Adrenal gland (tissue), 19 donors: ENCODE data around the gene CREB3L4. TPM values are rescaled to one million over a fixed set of nuclear protein-coding genes. Genes with fewer than 3 reads are reported as not detected.

ENCODE experiments used
- DNase-seq, 7 donors: peaks; one replicate each; pipeline ENCODE4 v3.0.0-alpha.2; 2019 to 2020
- H3K27ac ChIP-seq, 5 donors: fragments of 200-600 bp; sonication (generic) in 4 of 5; 1 replicate in 3 of 5; 2 replicates in 2 of 5; pipeline versions ENCODE4 v1.5.1 to v1.8.0; 2016 to 2020; ENCODE audit warnings: mild to moderate bottlenecking in 1 of 5
- H3K27me3 ChIP-seq: fragments of 200-600 bp; 2 replicates; pipeline ENCODE4 v1.8.0; 2021
- H3K36me3 ChIP-seq, 2 donors: fragments of 200-600 bp; replicated peaks in 1 of 2; 1 replicate in 1 of 2; 2 replicates in 1 of 2; pipeline versions ENCODE4 v1.5.1 to v1.8.0; 2018 to 2022
- H3K4me1 ChIP-seq, 2 donors: fragments of 200-600 bp; replicated peaks in 1 of 2; 1 replicate in 1 of 2; 2 replicates in 1 of 2; pipeline versions ENCODE4 v1.5.1 to v1.8.0; 2018 to 2021
- H3K4me3 ChIP-seq, 4 donors: fragments of 200-600 bp; sonication (generic) in 3 of 4; one replicate each; pipeline ENCODE4 v1.5.1; 2016 to 2018
- H3K9me3 ChIP-seq, 3 donors: fragments of 200-600 bp; sonication (generic) in 1 of 3; replicated peaks in 1 of 3; 1 replicate in 2 of 3; 2 replicates in 1 of 3; pipeline versions ENCODE4 v1.5.1 to v1.8.0; 2016 to 2021
- POLR2A ChIP-seq, 2 donors: fragments of 450-650 bp; IDR thresholded peaks; one replicate each; pipeline ENCODE4 v1.6.1; 2017; ENCODE audit warnings: antibody characterized with exemption in 2 of 2, mild to moderate bottlenecking in 2 of 2, moderate library complexity in 1 of 2
- WGBS, 4 donors: extraction: QIAGEN DNeasy Blood & Tissue Kit in 2 of 4; methylation state at CpG; one replicate each; pipeline versions ENCODE4 v1.1.5 to v1.1.7; 2013 to 2017; 5-methylcytosine and 5-hydroxymethylcytosine counted together
- intact Hi-C, 2 donors: fragments of 100-400 bp; cut with DNase I; formaldehyde crosslinking; loops; one replicate each; pipeline versions ENCODE4 v1.14.1 to v1.15.0; 2022 to 2023
- long read RNA-seq, 10 donors: library from polyadenylated mRNA in 3 of 10; unstranded in 2 of 10; stranded (forward) in 1 of 10; transcript quantifications; one replicate each; pipeline ENCODE4 v2.0.0 and lab custom pipeline, GENCODE V29; 2021 to 2026
- polyA plus RNA-seq, 3 donors: library from polyadenylated mRNA; stranded (reverse); fragments of 200-250 nt in 2 of 3; fragments of 350-450 nt in 1 of 3; fragmentation: Illumina TruSeq in 1 of 3; extraction: RNeasy Lipid Tissue Mini Kit (QIAGEN cat#74804) in 1 of 3; gene quantifications; one replicate each; pipeline ENCODE4 v1.2.3, GENCODE V29; 2013 to 2014
- total RNA-seq, 9 donors: library from RNA; depleted of rRNA in 4 of 9; stranded (reverse); fragments of >200 nt in 4 of 9; fragments of 120-200 nt in 1 of 9; fragmentation: NEBNext Ultra II Directional in 1 of 9; extraction: Animal tissue kit (Norgen Biotek cat#: 25700) in 1 of 9; gene quantifications; one replicate each; pipeline versions ENCODE4 v1.1.0 to v1.2.4, GENCODE V29; 2013 to 2023
- TF ChIP-seq, protein P1 (sequence below), 6 experiments: fragments of 450-650 bp in 4 of 6; fragments of 200-600 bp in 2 of 6; sonication (generic) in 1 of 6; IDR thresholded peaks; 1 replicate in 5 of 6; 2 replicates in 1 of 6; pipeline versions ENCODE4 v1.5.1 to v1.8.0; 2016 to 2021; ENCODE audit warnings: antibody characterized with exemption in 6 of 6, mild to moderate bottlenecking in 2 of 6, moderate library complexity in 1 of 6
- donor health status: healthy with polysubstance abuse.
- donor health status: Bipolar disorder and iron deficiency.
- donor health status: DM: yes; HTN: yes; CAD: no.
- donor health status: DM: no; HTN: no; CAD: no.
- donor health status: DM: no; HTN: no; CAD: no.
- donor health status: DM: yes; HTN: yes; CAD: no.

The CREB3L4 gene, protein sequence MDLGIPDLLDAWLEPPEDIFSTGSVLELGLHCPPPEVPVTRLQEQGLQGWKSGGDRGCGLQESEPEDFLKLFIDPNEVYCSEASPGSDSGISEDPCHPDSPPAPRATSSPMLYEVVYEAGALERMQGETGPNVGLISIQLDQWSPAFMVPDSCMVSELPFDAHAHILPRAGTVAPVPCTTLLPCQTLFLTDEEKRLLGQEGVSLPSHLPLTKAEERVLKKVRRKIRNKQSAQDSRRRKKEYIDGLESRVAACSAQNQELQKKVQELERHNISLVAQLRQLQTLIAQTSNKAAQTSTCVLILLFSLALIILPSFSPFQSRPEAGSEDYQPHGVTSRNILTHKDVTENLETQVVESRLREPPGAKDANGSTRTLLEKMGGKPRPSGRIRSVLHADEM
- 10 to 100 TPM in 8 of 9 donors, 1 to 10 TPM in 1; 5.1 to 16.7 (median 15.1) TPM for total RNA-seq
- 10 to 100 TPM in 2 of 3 donors, 1 to 10 TPM in 1; 6.3 to 21.8 (median 19.0) TPM for polyA plus RNA-seq
- long read RNA-seq, donor 1: 0 reads
- long read RNA-seq, donor 2: 0 reads
- long read RNA-seq, donor 3, partial matches to known transcripts: 0 of 1 reads
- long read RNA-seq, donor 3, other reads (novel, unspliced or antisense): 0 of 1 reads
- long read RNA-seq, donor 4, partial matches to known transcripts: 3 of 7 reads
- long read RNA-seq, donor 4, other reads (novel, unspliced or antisense): 2 of 7 reads
- long read RNA-seq, donor 5, partial matches to known transcripts: 3 of 24 reads
- long read RNA-seq, donor 5, other reads (novel, unspliced or antisense): 13 of 24 reads
- long read RNA-seq, donor 6, partial matches to known transcripts: 3 of 7 reads
- long read RNA-seq, donor 6, other reads (novel, unspliced or antisense): 1 of 7 reads
- long read RNA-seq, donor 7: 0 reads
- long read RNA-seq, donor 8, partial matches to known transcripts: 0 of 2 reads
- long read RNA-seq, donor 8, other reads (novel, unspliced or antisense): 0 of 2 reads
- long read RNA-seq, donor 9, partial matches to known transcripts: 9 of 11 reads
- long read RNA-seq, donor 9, other reads (novel, unspliced or antisense): 0 of 11 reads
- long read RNA-seq, donor 10, partial matches to known transcripts: 0 of 1 reads
- long read RNA-seq, donor 10, other reads (novel, unspliced or antisense): 0 of 1 reads

DNA sequence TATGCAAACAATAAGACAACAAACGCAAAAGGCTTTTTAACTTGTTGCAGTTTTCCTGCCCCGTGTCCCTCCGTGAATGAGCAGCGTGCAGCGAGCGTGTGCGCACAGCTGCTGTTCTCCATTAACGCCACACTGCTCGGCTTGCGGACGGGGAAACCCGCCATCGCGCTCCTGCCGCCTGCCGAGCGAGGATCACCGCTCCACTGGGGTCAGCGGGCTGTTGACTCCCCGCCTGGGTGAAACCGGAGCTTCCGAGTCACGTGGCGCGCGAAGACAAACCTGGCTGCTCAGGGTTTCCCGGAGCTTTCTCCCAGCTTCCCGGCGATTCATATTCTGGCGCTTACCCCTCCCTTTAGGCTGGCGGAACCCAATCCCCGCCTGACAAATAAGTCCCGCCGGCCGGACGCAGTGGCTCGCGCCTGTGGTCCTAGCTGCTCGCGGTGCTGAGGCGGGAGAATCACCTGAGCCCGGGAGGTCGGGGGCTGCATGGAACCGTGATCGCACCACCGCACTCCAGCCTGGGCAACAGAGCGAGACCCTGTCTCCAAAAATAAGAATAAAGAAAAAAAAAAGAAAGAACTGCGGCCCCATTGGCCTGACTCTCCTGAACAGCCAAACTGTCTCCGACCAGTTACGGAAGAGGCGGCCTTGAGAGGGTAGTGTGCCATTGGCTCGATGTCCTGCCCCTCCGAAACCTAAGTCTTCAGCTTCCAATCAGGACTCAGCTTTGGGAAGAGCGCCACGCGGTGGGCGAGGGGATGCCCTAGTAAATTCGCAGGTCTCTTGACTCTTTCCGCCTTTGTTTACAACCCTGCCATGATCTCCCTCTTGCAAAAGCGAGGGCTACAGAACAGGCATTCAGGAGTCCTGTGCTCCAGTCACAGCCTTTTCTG, at the start of gene CREB3L4:
TSS of gene CREB3L4 (plus strand) at position 796 of the 893 bp plus-strand sequence. CDS start 624 bp downstream, outside the sequence.
- H3K27ac ChIP-seq: peak within 1 kb of the TSS; percentile 85 to 96 (median 91)
- peaks cover 21 to 31% of the 10 kb centered on the region in 2 donors for H3K4me1 ChIP-seq
- peak within 1 kb of the TSS; percentile 13 to 92 (median 62) for H3K4me3 ChIP-seq
- intact Hi-C loops: no loop called here
- TF ChIP-seq POLR2A (IDR thresholded peaks at IDR 0.05): peak; percentile 60 to 97
- TF ChIP-seq, protein P1, sequence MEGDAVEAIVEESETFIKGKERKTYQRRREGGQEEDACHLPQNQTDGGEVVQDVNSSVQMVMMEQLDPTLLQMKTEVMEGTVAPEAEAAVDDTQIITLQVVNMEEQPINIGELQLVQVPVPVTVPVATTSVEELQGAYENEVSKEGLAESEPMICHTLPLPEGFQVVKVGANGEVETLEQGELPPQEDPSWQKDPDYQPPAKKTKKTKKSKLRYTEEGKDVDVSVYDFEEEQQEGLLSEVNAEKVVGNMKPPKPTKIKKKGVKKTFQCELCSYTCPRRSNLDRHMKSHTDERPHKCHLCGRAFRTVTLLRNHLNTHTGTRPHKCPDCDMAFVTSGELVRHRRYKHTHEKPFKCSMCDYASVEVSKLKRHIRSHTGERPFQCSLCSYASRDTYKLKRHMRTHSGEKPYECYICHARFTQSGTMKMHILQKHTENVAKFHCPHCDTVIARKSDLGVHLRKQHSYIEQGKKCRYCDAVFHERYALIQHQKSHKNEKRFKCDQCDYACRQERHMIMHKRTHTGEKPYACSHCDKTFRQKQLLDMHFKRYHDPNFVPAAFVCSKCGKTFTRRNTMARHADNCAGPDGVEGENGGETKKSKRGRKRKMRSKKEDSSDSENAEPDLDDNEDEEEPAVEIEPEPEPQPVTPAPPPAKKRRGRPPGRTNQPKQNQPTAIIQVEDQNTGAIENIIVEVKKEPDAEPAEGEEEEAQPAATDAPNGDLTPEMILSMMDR (IDR thresholded peaks at IDR 0.05): peak in 2 of 6 experiments; percentile 23 to 35
- 0 to 1% (median 0%) methylated on average over 40 to 60 of the region's 60 CpGs for WGBS, 4 donors
- H3K36me3 ChIP-seq: no peaks in the 10 kb centered on the region
- H3K9me3 ChIP-seq: no peaks in the 10 kb centered on the region
- peak; percentile 91 to 98 (median 96) for DNase-seq
- H3K27me3 ChIP-seq: no peaks in the 10 kb centered on the region

DNA sequence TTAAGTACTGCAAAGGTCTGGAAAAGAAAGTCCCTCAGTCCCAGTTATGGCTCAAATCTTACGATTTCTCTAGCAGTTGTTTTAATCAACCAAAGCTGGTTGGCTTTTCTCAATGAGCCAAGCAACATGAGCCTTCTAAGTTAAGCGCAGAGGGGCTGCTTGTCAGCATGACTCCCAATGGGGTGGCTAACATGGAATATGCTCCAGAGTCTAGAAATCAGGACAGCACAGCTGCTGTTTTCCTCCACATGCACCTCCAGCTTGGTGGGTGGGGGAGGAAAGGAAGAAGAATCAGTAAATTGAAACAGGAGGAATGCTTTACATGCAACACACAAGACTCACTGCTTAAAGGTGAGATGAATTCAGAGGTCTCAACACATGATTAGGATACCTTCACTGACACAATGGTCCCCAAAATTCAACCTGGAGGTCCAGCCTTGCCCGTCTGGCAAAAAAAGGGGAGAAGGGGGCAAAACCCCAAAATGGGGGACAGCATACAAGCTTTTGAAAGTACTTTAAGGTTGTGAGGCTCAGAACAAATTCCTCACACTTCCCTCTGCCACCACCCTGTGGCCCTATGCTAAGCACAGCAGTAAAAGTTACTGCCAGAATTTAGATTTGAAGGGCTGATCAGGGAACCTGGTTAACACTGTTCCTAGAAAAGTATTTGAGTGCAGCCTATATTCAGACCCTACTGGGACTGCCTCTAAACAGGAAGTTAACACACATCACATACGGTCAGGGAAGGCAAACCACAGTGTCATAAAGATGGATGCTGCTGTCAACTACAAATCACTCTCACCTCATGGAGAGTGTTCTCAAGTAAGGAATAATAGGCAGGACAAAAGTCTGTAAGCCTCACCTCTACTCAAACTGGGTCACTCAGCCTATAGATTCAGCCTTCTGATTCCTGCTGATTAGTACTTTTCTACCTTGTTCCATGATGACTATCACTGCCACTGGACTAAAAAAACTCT, 47.5 kb upstream of the CREB3L4 start:
- TF ChIP-seq, protein P1 (IDR thresholded peaks at IDR 0.05): peak in 4 of 6 experiments; percentile 25 to 30 (median 27)
- no peak for TF ChIP-seq POLR2A (IDR thresholded peaks at IDR 0.05)
- H3K4me3 ChIP-seq: no peak overlapping the region
- no peak overlapping the region for H3K27ac ChIP-seq
- peaks cover 24 to 46% of the 10 kb centered on the region in 2 donors for H3K4me1 ChIP-seq
- no peaks in the 10 kb centered on the region for H3K27me3 ChIP-seq
- DNase-seq: peak in 1 of 7 donors; percentile 49
- peaks cover 0 to 4% of the 10 kb centered on the region in 2 donors for H3K36me3 ChIP-seq
- no peaks in the 10 kb centered on the region for H3K9me3 ChIP-seq
- intact Hi-C loops: loop anchor here in 1 of 2 donors (5.0 kb wide), 1 partner anchor 98 kb away; no protein-coding TSS in a partner anchor
- WGBS, 4 donors: 36 to 47% (median 46%) methylated on average over 4 of the region's 4 CpGs
